IPS-18c (cell line): ENCODE results near the gene SMYD3.

Experiments
- H3K4me3 ChIP-seq: 2 replicates; pipeline ENCODE4 v1.7.0; 2013; ENCODE audit warnings: low read depth, mild to moderate bottlenecking, low read length, moderate library complexity; ENCODE audit not compliant: insufficient read depth
- H3K9me3 ChIP-seq: one replicate; pipeline ENCODE4 v1.6.1; 2013; ENCODE audit warnings: mild to moderate bottlenecking, low read length, moderate library complexity; ENCODE audit not compliant: control insufficient read depth, insufficient read depth

SMYD3 gene

GRCh38 chr1:246437961-246438360, 69.1 kb downstream of the SMYD3 start:
- Histone ChIP-seq H3K9me3 (no peaks in the 10 kb centered on the region), H3K4me3 (no peak overlapping the region)

- no peak overlapping the region for H3K4me3 ChIP-seq
- no peaks in the 10 kb centered on the region for H3K9me3 ChIP-seq
Measured at GRCh38 chr1:246435421-246436041, 71.5 kb downstream of the SMYD3 start.

GRCh38 chr1:246434335-246434734, 72.7 kb downstream of the SMYD3 start:
- Histone ChIP-seq H3K4me3 (no peak overlapping the region), H3K9me3 (no peaks in the 10 kb centered on the region)

GRCh38 chr1:246428542-246429308, 78.4 kb downstream of the SMYD3 start:
- Histone ChIP-seq H3K4me3 (no peak overlapping the region), H3K9me3 (no peaks in the 10 kb centered on the region)

- Histone ChIP-seq H3K9me3 (no peaks in the 10 kb centered on the region), H3K4me3 (no peak overlapping the region)
Measured at GRCh38 chr1:246427611-246428010, 79.5 kb downstream of the SMYD3 start.

- H3K4me3 ChIP-seq: no peak overlapping the region
- H3K9me3 ChIP-seq: no peaks in the 10 kb centered on the region
Measured at GRCh38 chr1:246425895-246426294, 81.2 kb downstream of the SMYD3 start.

- H3K4me3 ChIP-seq: no peak overlapping the region
- no peaks in the 10 kb centered on the region for H3K9me3 ChIP-seq
Measured at GRCh38 chr1:246425139-246425794, 81.8 kb downstream of the SMYD3 start.

GRCh38 chr1:246420300-246420699, 86.8 kb downstream of the SMYD3 start:
- no peak overlapping the region for H3K4me3 ChIP-seq
- H3K9me3 ChIP-seq: peaks cover 4% of the 10 kb centered on the region

- H3K4me3 ChIP-seq: no peak overlapping the region
- peaks cover 4% of the 10 kb centered on the region for H3K9me3 ChIP-seq
Measured at GRCh38 chr1:246418565-246419312, 88.3 kb downstream of the SMYD3 start.

- Histone ChIP-seq H3K9me3 (peaks cover 4% of the 10 kb centered on the region), H3K4me3 (no peak overlapping the region)
Measured at GRCh38 chr1:246417813-246418564, 89.1 kb downstream of the SMYD3 start.

- Histone ChIP-seq H3K4me3 (no peak overlapping the region), H3K9me3 (peaks cover 4% of the 10 kb centered on the region)
Measured at GRCh38 chr1:246417152-246417812, 89.8 kb downstream of the SMYD3 start.

GRCh38 chr1:246416261-246416660, 90.8 kb downstream of the SMYD3 start:
- Histone ChIP-seq H3K4me3 (no peak overlapping the region), H3K9me3 (peaks cover 4% of the 10 kb centered on the region)

GRCh38 chr1:246415028-246415427, 92.1 kb downstream of the SMYD3 start:
- H3K4me3 ChIP-seq: no peak overlapping the region
- H3K9me3 ChIP-seq: peaks cover 4% of the 10 kb centered on the region

- no peak overlapping the region for H3K4me3 ChIP-seq
- H3K9me3 ChIP-seq: peaks cover 2% of the 10 kb centered on the region
Measured at GRCh38 chr1:246413430-246413829, 93.6 kb downstream of the SMYD3 start.

GRCh38 chr1:246404078-246404477, 103.0 kb downstream of the SMYD3 start:
- Histone ChIP-seq H3K4me3 (no peak overlapping the region), H3K9me3 (no peaks in the 10 kb centered on the region)

GRCh38 chr1:246398126-246398813, 108.8 kb downstream of the SMYD3 start:
- Histone ChIP-seq H3K4me3 (no peak overlapping the region), H3K9me3 (no peaks in the 10 kb centered on the region)
